Thoracic aorta (tissue), 2 donors: ENCODE data around the gene ACTRT2. TPM values are rescaled to one million over a fixed set of nuclear protein-coding genes. Genes with fewer than 3 reads are reported as not detected.
A peak's percentile ranks its signal among the peaks of the same experiment; 100 is the strongest.

Experiments used
- ATAC-seq: fragments of 150-250 bp; one replicate; pipeline ENCODE4 v1.8.0; 2017; ENCODE audit warnings: low read depth; ENCODE audit not compliant: insufficient number of reproducible peaks, low FRiP score
- DNase-seq: peaks from one replicate; pipeline ENCODE4 v3.0.0-alpha.2; 2020; ENCODE audit warnings: low spot score
- H3K27ac ChIP-seq, 2 donors: fragments of 200-600 bp; sonication (generic); 1 replicate in 1 of 2; 2 replicates in 1 of 2; pipeline ENCODE4 v1.5.1; 2016; ENCODE audit warnings: mild to moderate bottlenecking in 2 of 2, moderate library complexity in 2 of 2
- H3K27me3 ChIP-seq: fragments of 200-600 bp; sonication (generic); replicated peaks from 2 replicates; pipeline ENCODE4 v1.6.0; 2016; ENCODE audit warnings: mild to moderate bottlenecking; ENCODE audit not compliant: insufficient read depth
- H3K36me3 ChIP-seq: fragments of 200-600 bp; sonication (generic); one replicate; pipeline ENCODE4 v1.5.1; 2016
- H3K4me1 ChIP-seq, 2 donors: fragments of 200-600 bp; sonication (generic); 1 replicate in 1 of 2; 2 replicates in 1 of 2; pipeline versions ENCODE4 v1.5.1 to v1.6.0; 2016; ENCODE audit warnings: low read depth in 2 of 2, mild to moderate bottlenecking in 1 of 2; ENCODE audit not compliant: control insufficient read depth in 1 of 2
- H3K4me3 ChIP-seq: fragments of 200-600 bp; sonication (generic); 2 replicates; pipeline ENCODE4 v1.5.1; 2016; ENCODE audit warnings: mild to moderate bottlenecking
- H3K9me3 ChIP-seq: fragments of 200-600 bp; sonication (generic); 2 replicates; pipeline ENCODE4 v1.5.1; 2016
- total RNA-seq, 2 donors: library from RNA; depleted of rRNA; stranded (reverse); fragments of >200 nt; gene quantifications; one replicate each; pipeline versions ENCODE4 v1.1.0 to v1.2.3, GENCODE V29; 2016
- TF ChIP-seq, protein P1 (sequence below): fragments of 200-600 bp; sonication (generic); IDR thresholded peaks from one replicate; pipeline ENCODE4 v1.5.1; 2019; ENCODE audit warnings: antibody characterized with exemption

Gene ACTRT2
- total RNA-seq, 2 donors from 2014 or later, result not detected

DNA sequence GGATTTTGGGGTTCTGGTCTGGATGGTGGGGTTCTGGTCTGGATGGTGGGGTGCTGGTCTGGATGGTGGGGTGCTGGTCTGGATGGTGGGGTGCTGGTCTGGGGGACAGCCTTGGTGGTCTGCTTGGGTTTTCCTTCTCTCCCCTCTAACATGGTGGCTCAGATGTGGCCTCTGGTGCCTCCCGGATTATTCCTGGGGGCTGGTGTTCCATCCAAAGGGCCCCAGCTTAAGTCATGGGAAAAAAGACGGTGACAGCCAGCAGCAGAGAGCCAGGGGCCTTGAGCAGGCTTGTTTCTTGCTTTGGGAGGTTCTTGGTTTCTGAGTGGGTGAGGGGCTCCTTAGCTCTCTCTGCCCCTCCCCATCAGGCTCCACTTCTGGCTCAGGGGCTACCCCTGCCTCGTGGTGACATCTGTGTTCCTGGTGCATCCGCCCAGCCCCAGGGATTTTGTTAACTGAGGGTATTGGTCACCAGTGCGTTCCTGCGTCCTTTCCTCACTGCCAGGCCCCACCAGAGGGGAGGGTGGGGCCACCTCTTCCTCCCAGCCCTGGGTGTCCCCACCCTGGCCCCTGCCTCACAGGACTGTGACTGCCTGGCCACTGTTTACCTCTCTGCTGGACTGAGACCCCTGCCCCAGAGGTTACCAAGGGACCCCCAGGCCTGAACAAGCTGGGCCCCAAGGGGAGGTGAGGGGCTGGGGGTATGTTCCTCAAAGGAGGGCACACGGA, 43.2 kb upstream of the ACTRT2 start:
- Histone ChIP-seq H3K4me1 (peaks cover 32 to 89% of the 10 kb centered on the region in 2 donors), H3K4me3 (no peak overlapping the region), H3K27ac (peak overlapping the region; percentile 59 to 69), H3K9me3 (no peaks in the 10 kb centered on the region), H3K27me3 (no peaks in the 10 kb centered on the region), H3K36me3 (no peaks in the 10 kb centered on the region)
- ATAC-seq, result no peak
- no peak for DNase-seq
- TF ChIP-seq, protein P1, sequence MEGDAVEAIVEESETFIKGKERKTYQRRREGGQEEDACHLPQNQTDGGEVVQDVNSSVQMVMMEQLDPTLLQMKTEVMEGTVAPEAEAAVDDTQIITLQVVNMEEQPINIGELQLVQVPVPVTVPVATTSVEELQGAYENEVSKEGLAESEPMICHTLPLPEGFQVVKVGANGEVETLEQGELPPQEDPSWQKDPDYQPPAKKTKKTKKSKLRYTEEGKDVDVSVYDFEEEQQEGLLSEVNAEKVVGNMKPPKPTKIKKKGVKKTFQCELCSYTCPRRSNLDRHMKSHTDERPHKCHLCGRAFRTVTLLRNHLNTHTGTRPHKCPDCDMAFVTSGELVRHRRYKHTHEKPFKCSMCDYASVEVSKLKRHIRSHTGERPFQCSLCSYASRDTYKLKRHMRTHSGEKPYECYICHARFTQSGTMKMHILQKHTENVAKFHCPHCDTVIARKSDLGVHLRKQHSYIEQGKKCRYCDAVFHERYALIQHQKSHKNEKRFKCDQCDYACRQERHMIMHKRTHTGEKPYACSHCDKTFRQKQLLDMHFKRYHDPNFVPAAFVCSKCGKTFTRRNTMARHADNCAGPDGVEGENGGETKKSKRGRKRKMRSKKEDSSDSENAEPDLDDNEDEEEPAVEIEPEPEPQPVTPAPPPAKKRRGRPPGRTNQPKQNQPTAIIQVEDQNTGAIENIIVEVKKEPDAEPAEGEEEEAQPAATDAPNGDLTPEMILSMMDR, result no peak

- peak overlapping the region; percentile 59 to 69 for H3K27ac ChIP-seq
- no peak for ATAC-seq
- H3K27me3 ChIP-seq, result no peaks in the 10 kb centered on the region
- H3K9me3 ChIP-seq, result no peaks in the 10 kb centered on the region
- no peak overlapping the region for H3K4me3 ChIP-seq
- DNase-seq, result no peak
- TF ChIP-seq, protein P1, result no peak
- H3K4me1 ChIP-seq, result peaks cover 39 to 89% of the 10 kb centered on the region in 2 donors
- H3K36me3 ChIP-seq, result no peaks in the 10 kb centered on the region
These were observed 42.5 kb upstream of the ACTRT2 start for GRCh38 chr1:2978691-2979190.

- Histone ChIP-seq H3K27ac (peak overlapping the region; percentile 50 to 80), H3K4me1 (peaks cover 41 to 89% of the 10 kb centered on the region in 2 donors), H3K9me3 (no peaks in the 10 kb centered on the region), H3K27me3 (no peaks in the 10 kb centered on the region), H3K36me3 (no peaks in the 10 kb centered on the region), H3K4me3 (peak overlapping the region; percentile 0)
- ATAC-seq, result no peak
- DNase-seq, result no peak
- TF ChIP-seq, protein P1, result no peak
These were observed 41.8 kb upstream of the ACTRT2 start for GRCh38 chr1:2979191-2980072.

DNA sequence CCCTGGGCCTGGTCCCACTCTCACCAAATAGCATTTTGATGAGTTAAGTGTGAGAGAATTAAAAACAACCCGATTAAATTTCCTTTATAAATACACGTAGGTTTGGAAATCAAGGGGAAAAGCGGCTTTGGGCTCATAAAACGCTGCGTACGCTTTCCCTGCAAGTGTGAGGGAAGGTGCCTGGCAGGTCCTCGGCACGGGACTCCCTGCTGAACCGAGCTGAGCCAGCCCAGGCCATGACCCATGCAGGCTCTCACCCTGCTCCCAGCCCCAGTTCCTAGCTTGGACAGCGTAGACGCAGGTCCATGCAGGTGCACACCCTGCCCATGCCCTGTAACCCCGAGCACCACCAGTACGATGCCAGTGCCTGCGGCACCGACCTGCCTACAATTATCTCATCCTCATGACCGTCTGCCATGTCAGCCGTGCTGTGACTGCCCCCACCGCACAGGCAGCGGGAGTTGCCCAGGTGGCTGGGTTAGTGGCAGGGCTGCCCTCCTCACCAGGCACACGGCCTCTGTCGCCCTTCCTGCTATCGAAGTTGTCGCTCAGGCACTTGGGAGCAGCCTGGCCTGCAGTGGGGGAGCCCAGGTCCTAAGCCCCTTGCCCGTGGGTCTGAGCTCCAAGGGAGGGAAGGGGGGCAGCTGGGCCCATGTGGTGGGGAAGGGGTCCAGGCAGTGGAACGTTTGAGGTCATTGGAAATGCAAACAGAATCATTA, 41.0 kb upstream of the ACTRT2 start:
- peak overlapping the region; percentile 50 to 80 for H3K27ac ChIP-seq
- no peak for ATAC-seq
- peak overlapping the region; percentile 31 for H3K4me3 ChIP-seq
- no peaks in the 10 kb centered on the region for H3K27me3 ChIP-seq
- DNase-seq, result no peak
- TF ChIP-seq, protein P1, result no peak
- no peaks in the 10 kb centered on the region for H3K36me3 ChIP-seq
- peaks cover 39 to 88% of the 10 kb centered on the region in 2 donors for H3K4me1 ChIP-seq
- no peaks in the 10 kb centered on the region for H3K9me3 ChIP-seq
